HG02884 (cell line): ENCODE measurements around the gene MYBPHL.

Experiments used
- ATAC-seq: cut with Tn5 transposase; IDR thresholded peaks from one replicate; pipeline ENCODE4 v1.9.1; 2021; ENCODE audit warnings: mild to moderate bottlenecking, moderate library complexity; ENCODE audit not compliant: unreplicated experiment

Gene MYBPHL

GRCh38 chr1:109281680-109282496 is 24.9 kb downstream of the MYBPHL start:
- ATAC-seq, result no peak

GRCh38 chr1:109280862-109281261 is 25.9 kb downstream of the MYBPHL start:
- no peak for ATAC-seq

- no peak for ATAC-seq
Observed at GRCh38 chr1:109279615-109280278, 27.1 kb downstream of the MYBPHL start.

GRCh38 chr1:109277434-109278204 is 29.2 kb downstream of the MYBPHL start:
- peak; percentile 82 for ATAC-seq

GRCh38 chr1:109275706-109276345 is 31.0 kb downstream of the MYBPHL start:
- ATAC-seq, result no peak

- no peak for ATAC-seq
Observed at GRCh38 chr1:109274533-109275476, 32.0 kb downstream of the MYBPHL start.

GRCh38 chr1:109273570-109274288 is 33.1 kb downstream of the MYBPHL start:
- no peak for ATAC-seq

GRCh38 chr1:109272831-109273547 is 33.8 kb downstream of the MYBPHL start:
- no peak for ATAC-seq

- ATAC-seq, result no peak
Observed at GRCh38 chr1:109272021-109272799, 34.6 kb downstream of the MYBPHL start.

- ATAC-seq, result no peak
Observed at GRCh38 chr1:109271458-109271857, 35.4 kb downstream of the MYBPHL start.

- no peak for ATAC-seq
Observed at GRCh38 chr1:109270623-109271317, 36.0 kb downstream of the MYBPHL start.

- no peak for ATAC-seq
Observed at GRCh38 chr1:109269981-109270622, 36.7 kb downstream of the MYBPHL start.

- ATAC-seq, result no peak
Observed at GRCh38 chr1:109269212-109269980, 37.4 kb downstream of the MYBPHL start.

- no peak for ATAC-seq
Observed at GRCh38 chr1:109268431-109269211, 38.2 kb downstream of the MYBPHL start.

GRCh38 chr1:109267743-109268300 is 39.0 kb downstream of the MYBPHL start:
- ATAC-seq, result no peak
